OCI-LY1 (cell line): ENCODE measurements around the gene CFAP157.

Source experiments
- H2AFZ ChIP-seq: fragments of 200-600 bp; sonication (generic), shearing (Covaris generic); 2 replicates; pipeline ENCODE4 v1.6.0; 2014; ENCODE audit warnings: antibody characterized with exemption, mild to moderate bottlenecking, low read length
- H3F3A ChIP-seq: fragments of 200-600 bp; sonication (generic), shearing (Covaris generic); 2 replicates; pipeline ENCODE4 v1.6.0; 2014; ENCODE audit warnings: mild to moderate bottlenecking, antibody characterized with exemption, low read length, moderate library complexity; ENCODE audit not compliant: insufficient read depth
- H3K27ac ChIP-seq: fragments of 200-600 bp; sonication (generic); 2 replicates; pipeline ENCODE4 v1.5.1; 2014; ENCODE audit warnings: low read length, mixed run types, mild to moderate bottlenecking, low read depth; ENCODE audit not compliant: poor library complexity, severe bottlenecking
- H3K27me3 ChIP-seq: fragments of 200-600 bp; sonication (generic); 2 replicates; pipeline ENCODE4 v1.6.0; 2014; ENCODE audit warnings: antibody characterized with exemption, mild to moderate bottlenecking, low read length, moderate library complexity; ENCODE audit not compliant: insufficient read depth
- H3K36me3 ChIP-seq: fragments of 200-600 bp; sonication (generic); 2 replicates; pipeline ENCODE4 v1.6.1; 2014; ENCODE audit warnings: mild to moderate bottlenecking, antibody characterized with exemption, low read length, moderate library complexity, mixed read lengths; ENCODE audit not compliant: insufficient read depth
- H3K4me1 ChIP-seq: fragments of 200-600 bp; sonication (generic); 2 replicates; pipeline ENCODE4 v1.5.1; 2014; ENCODE audit warnings: mild to moderate bottlenecking, low read length, moderate library complexity; ENCODE audit not compliant: insufficient read depth, severe bottlenecking
- H3K4me2 ChIP-seq: fragments of 200-600 bp; sonication (generic), shearing (Covaris generic); 2 replicates; pipeline ENCODE4 v1.6.1; 2014; ENCODE audit warnings: low read length
- H3K4me3 ChIP-seq: fragments of 200-600 bp; sonication (generic); 2 replicates; pipeline ENCODE4 v1.5.1; 2014; ENCODE audit warnings: low read length, low read depth, mild to moderate bottlenecking, mixed read lengths; ENCODE audit not compliant: poor library complexity, severe bottlenecking
- H3K79me2 ChIP-seq: fragments of 200-600 bp; shearing (Covaris generic); 2 replicates; pipeline ENCODE4 v1.6.1; 2016; ENCODE audit warnings: mixed run types, low read length, mixed read lengths; ENCODE audit not compliant: insufficient read depth
- H3K9ac ChIP-seq: fragments of 200-600 bp; sonication (generic), shearing (Covaris generic); 2 replicates; pipeline ENCODE4 v1.6.1; 2014; ENCODE audit warnings: mild to moderate bottlenecking, low read length, mixed read lengths
- H3K9me2 ChIP-seq: fragments of 200-600 bp; sonication (generic), shearing (Covaris generic); 2 replicates; pipeline ENCODE4 v1.6.1; 2014; ENCODE audit warnings: low read depth, mild to moderate bottlenecking, low read length, mixed read lengths
- H3K9me3 ChIP-seq: fragments of 200-600 bp; shearing (Covaris generic); 2 replicates; pipeline ENCODE4 v1.6.1; 2014; ENCODE audit warnings: low read length, mixed read lengths
- H4K20me1 ChIP-seq: fragments of 200-600 bp; sonication (generic), shearing (Covaris generic); 2 replicates; pipeline ENCODE4 v1.6.0; 2016; ENCODE audit warnings: mild to moderate bottlenecking, low read length; ENCODE audit not compliant: insufficient read depth
- EZH2 ChIP-seq: fragments of 200-600 bp; sonication (generic), shearing (Covaris generic); IDR thresholded peaks from 2 replicates; pipeline ENCODE4 v1.8.0; 2017; ENCODE audit warnings: borderline replicate concordance, mixed run types, mild to moderate bottlenecking, antibody characterized with exemption, low read length, moderate library complexity, mixed read lengths
- TF ChIP-seq, protein P1 (sequence below): fragments of 200-600 bp; sonication (generic), shearing (Covaris generic); IDR thresholded peaks from 2 replicates; pipeline ENCODE4 v1.5.1; 2017; ENCODE audit warnings: mild to moderate bottlenecking, antibody characterized with exemption, low read length, moderate library complexity, mixed read lengths

CFAP157 gene

GRCh38 chr9:127726871-127727270 lies 20.1 kb downstream of the CFAP157 start:
- H3K9ac ChIP-seq = no peak overlapping the region
- no peak overlapping the region for H3K27ac ChIP-seq
- H3K4me2 ChIP-seq = no peak overlapping the region
- peaks cover 4% of the 10 kb centered on the region; the same call in 1 of the 2 replicates for H3K27me3 ChIP-seq
- TF ChIP-seq, protein P1, sequence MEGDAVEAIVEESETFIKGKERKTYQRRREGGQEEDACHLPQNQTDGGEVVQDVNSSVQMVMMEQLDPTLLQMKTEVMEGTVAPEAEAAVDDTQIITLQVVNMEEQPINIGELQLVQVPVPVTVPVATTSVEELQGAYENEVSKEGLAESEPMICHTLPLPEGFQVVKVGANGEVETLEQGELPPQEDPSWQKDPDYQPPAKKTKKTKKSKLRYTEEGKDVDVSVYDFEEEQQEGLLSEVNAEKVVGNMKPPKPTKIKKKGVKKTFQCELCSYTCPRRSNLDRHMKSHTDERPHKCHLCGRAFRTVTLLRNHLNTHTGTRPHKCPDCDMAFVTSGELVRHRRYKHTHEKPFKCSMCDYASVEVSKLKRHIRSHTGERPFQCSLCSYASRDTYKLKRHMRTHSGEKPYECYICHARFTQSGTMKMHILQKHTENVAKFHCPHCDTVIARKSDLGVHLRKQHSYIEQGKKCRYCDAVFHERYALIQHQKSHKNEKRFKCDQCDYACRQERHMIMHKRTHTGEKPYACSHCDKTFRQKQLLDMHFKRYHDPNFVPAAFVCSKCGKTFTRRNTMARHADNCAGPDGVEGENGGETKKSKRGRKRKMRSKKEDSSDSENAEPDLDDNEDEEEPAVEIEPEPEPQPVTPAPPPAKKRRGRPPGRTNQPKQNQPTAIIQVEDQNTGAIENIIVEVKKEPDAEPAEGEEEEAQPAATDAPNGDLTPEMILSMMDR = no peak
- no peak for TF ChIP-seq EZH2
- no peak overlapping the region for H2AFZ ChIP-seq
- H3K79me2 ChIP-seq = no peaks in the 10 kb centered on the region
- H4K20me1 ChIP-seq = no peaks in the 10 kb centered on the region
- H3K9me3 ChIP-seq = no peaks in the 10 kb centered on the region
- no peak overlapping the region for H3K4me3 ChIP-seq
- H3K9me2 ChIP-seq = no peaks in the 10 kb centered on the region
- no peaks in the 10 kb centered on the region for H3K4me1 ChIP-seq
- H3F3A ChIP-seq = no peaks in the 10 kb centered on the region
- no peaks in the 10 kb centered on the region for H3K36me3 ChIP-seq

- Histone ChIP-seq H2AFZ (no peak overlapping the region), H3K27ac (no peak overlapping the region), H3K9ac (no peak overlapping the region), H3K36me3 (no peaks in the 10 kb centered on the region), H3K79me2 (no peaks in the 10 kb centered on the region), H3K9me2 (no peaks in the 10 kb centered on the region), H3K4me2 (no peak overlapping the region), H3K4me1 (no peaks in the 10 kb centered on the region), H3K27me3 (no peaks in the 10 kb centered on the region), H4K20me1 (no peaks in the 10 kb centered on the region), H3F3A (no peaks in the 10 kb centered on the region), H3K9me3 (no peaks in the 10 kb centered on the region), H3K4me3 (no peak overlapping the region)
- TF ChIP-seq, protein P1 = no peak
- no peak for TF ChIP-seq EZH2
Measured at GRCh38 chr9:127728808-127729207, 22.0 kb downstream of the CFAP157 start.

DNA sequence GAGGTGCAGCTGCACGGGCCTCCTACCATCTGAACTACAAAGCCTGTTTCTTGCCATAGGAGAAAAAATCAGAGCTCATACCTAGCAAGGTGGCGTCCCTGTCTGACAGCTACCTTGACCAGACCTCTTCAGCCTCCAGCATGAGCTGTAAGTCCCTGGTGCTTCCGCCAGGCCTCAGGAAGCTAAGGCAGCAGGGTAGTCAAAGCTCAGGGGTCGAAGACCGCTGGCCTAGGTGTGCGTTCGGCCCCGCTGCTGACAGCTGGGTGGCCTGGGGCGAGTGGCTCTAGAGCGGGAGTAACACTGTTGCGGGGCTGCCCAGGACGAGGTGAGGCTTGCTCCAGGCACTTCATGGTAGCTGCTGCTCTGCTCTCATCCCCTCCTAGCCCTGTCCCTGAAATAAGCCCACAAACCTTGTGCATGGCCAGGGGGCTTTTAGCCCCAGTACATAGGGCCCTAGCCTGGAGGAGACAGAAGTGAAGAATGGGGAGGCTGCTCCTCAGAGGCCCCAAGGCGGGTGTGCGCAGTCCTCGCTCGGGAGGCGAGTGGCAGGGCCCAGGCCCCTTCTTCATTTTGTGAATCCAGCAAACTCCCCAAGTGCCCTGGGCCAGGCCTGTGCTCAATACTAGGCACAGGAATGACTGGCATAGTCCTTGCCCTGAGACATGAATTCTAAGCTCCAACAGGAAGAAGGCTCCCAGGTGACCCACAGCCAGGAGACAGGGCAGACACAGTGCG lies 22.9 kb downstream of the CFAP157 start:
- H3K4me1 ChIP-seq = peaks cover 6% of the 10 kb centered on the region

More for the DNA sequence above, 22.9 kb downstream of the CFAP157 start:
- Histone ChIP-seq H3K9me2 (no peaks in the 10 kb centered on the region), H2AFZ (no peak overlapping the region), H3K27me3 (no peaks in the 10 kb centered on the region), H3K4me3 (no peak overlapping the region), H3F3A (no peaks in the 10 kb centered on the region), H3K36me3 (no peaks in the 10 kb centered on the region), H3K79me2 (no peaks in the 10 kb centered on the region), H3K4me2 (no peak overlapping the region), H3K27ac (no peak overlapping the region), H3K9ac (no peak overlapping the region), H4K20me1 (no peaks in the 10 kb centered on the region), H3K9me3 (no peaks in the 10 kb centered on the region)
- TF ChIP-seq, protein P1 = no peak
- TF ChIP-seq EZH2 = no peak
